Stimulated activated naive CD8-positive, alpha-beta T cell treated with anti-CD3 and anti-CD28 coated beads, Interleukin-15, amount 100 ng/mL, for 72 hours (primary cell): ENCODE results near the gene HEXIM2.
A peak's percentile ranks its signal among the peaks of the same experiment; 100 is the strongest.

Experiments
- ATAC-seq: fragments of 150-1000 bp; cut with Tn5 transposase; 2 replicates; pipeline ENCODE4 v1.10.0; 2021; ENCODE audit warnings: mild to moderate bottlenecking, moderate library complexity
- DNase-seq, 2 donors: peaks; one replicate each; pipeline ENCODE4 v3.0.0; 2021 to 2022
- H3K27ac Mint-ChIP-seq, 2 donors: one replicate each; pipeline ENCODE4 v1.8.0; 2022; ENCODE audit warnings: mild to moderate bottlenecking in 2 of 2, mixed read lengths in 2 of 2, moderate library complexity in 2 of 2
- H3K27me3 Mint-ChIP-seq: one replicate; pipeline ENCODE4 v1.8.0; 2022; ENCODE audit warnings: mixed read lengths
- H3K4me1 Mint-ChIP-seq: one replicate; pipeline ENCODE4 v1.8.0; 2022; ENCODE audit warnings: mild to moderate bottlenecking, mixed read lengths
- H3K4me3 Mint-ChIP-seq, 2 donors: one replicate each; pipeline ENCODE4 v1.8.0; 2022; ENCODE audit warnings: mild to moderate bottlenecking in 2 of 2, mixed read lengths in 2 of 2, moderate library complexity in 1 of 2
- H3K9me3 Mint-ChIP-seq, 2 donors: one replicate each; pipeline ENCODE4 v1.8.0; 2022; ENCODE audit warnings: mixed read lengths in 2 of 2

The HEXIM2 gene

DNA sequence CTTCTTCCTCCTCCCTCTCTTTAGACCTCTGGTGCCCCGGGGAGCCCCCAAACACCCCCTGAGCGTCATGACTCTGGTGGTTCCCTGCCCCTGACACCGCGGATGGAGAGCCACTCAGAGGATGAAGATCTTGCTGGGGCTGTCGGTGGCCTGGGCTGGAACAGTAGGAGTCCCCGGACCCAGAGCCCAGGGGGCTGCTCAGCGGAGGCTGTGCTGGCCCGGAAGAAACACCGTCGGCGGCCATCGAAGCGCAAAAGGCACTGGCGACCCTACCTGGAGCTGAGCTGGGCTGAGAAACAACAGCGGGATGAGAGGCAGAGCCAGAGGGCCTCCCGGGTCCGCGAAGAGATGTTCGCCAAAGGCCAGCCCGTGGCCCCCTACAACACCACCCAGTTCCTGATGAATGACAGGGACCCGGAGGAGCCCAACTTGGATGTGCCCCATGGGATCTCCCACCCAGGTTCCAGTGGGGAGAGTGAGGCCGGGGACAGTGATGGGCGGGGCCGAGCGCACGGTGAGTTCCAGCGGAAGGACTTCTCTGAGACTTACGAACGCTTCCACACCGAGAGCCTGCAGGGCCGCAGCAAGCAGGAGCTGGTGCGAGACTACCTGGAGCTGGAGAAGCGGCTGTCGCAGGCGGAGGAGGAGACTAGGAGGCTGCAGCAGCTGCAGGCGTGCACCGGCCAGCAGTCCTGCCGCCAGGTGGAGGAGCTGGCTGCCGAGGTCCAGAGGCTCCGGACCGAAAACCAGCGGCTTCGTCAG lies 7.5 kb downstream of the HEXIM2 start:
- no peak for DNase-seq
- Mint-ChIP-seq H3K4me1 (peaks cover 47% of the 10 kb centered on the region), H3K4me3 (no peak overlapping the region), H3K9me3 (no peaks in the 10 kb centered on the region), H3K27ac (no peak overlapping the region), H3K27me3 (no peaks in the 10 kb centered on the region)
- no peak for ATAC-seq

- H3K27ac Mint-ChIP-seq, result peak overlapping the region; percentile 60 to 93
- DNase-seq (no peak), ATAC-seq (no peak)
- H3K4me1 Mint-ChIP-seq, result peaks cover 38% of the 10 kb centered on the region
- H3K4me3 Mint-ChIP-seq, result peak overlapping the region; percentile 47 to 72
- H3K9me3 Mint-ChIP-seq, result no peaks in the 10 kb centered on the region
- H3K27me3 Mint-ChIP-seq, result no peaks in the 10 kb centered on the region
These were observed 8.7 kb downstream of the HEXIM2 start for GRCh38 chr17:45170280-45170930.

- no peak for DNase-seq
- H3K27ac Mint-ChIP-seq, result peak overlapping the region; percentile 82 to 93
- H3K4me3 Mint-ChIP-seq, result peak overlapping the region; percentile 47 to 72
These were observed 9.3 kb downstream of the HEXIM2 start for GRCh38 chr17:45170931-45171337.

DNA sequence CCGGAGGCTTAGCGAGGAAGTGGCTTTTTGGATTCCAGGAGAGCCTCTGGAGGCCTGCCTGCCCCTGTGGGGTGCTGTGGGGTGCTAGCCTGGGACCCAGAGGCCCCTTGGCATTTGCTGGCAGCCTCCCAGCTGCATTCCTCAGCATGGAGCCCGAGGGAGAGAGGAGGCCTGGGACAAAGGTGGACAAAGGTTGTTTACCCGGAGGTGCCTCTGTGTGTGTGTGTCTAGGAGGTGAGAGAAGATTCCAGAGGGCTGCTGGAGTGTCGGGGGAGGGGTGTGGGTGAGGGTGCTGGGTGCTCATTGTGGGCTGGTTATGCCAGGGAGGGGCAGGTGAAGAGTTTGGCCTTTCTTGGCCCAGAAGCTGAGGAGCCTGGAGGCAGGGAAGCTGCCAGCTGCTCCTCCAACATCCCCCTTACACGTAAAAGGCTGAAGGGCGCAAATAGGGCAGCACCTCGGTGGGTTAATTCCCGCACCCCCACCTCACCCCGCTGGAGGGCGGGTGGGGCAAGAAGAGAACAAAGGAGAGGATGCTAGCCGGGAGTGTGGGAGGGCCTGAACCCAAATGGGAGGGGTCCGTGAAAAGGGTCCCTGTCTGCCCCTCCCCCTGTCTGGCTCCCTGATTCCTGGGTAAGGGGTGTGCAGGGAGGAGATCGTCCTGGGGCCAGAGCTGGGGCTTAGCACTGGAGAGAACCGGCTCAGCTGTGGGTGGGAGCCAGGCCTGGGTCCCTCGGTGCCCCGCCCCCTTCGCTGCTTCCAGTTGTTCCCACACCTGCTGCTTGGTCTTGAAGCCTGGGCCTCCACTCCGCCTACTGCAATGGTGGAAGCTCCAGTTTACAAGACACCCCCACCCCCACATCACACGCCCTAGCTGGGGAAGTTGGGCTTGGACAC lies 9.9 kb downstream of the HEXIM2 start:
- H3K4me1 Mint-ChIP-seq, result peaks cover 43% of the 10 kb centered on the region
- H3K9me3 Mint-ChIP-seq, result no peaks in the 10 kb centered on the region
- H3K27ac Mint-ChIP-seq, result peak overlapping the region; percentile 93 to 94
- peak overlapping the region; percentile 84 to 88 for H3K4me3 Mint-ChIP-seq
- no peaks in the 10 kb centered on the region for H3K27me3 Mint-ChIP-seq
- ATAC-seq (no peak), DNase-seq (no peak)

More at GRCh38 chr17:45170931-45171337, 9.3 kb downstream of the HEXIM2 start:
- H3K27me3 Mint-ChIP-seq, result no peaks in the 10 kb centered on the region
- H3K9me3 Mint-ChIP-seq, result no peaks in the 10 kb centered on the region
- H3K4me1 Mint-ChIP-seq, result peaks cover 42% of the 10 kb centered on the region
- no peak for ATAC-seq

DNA sequence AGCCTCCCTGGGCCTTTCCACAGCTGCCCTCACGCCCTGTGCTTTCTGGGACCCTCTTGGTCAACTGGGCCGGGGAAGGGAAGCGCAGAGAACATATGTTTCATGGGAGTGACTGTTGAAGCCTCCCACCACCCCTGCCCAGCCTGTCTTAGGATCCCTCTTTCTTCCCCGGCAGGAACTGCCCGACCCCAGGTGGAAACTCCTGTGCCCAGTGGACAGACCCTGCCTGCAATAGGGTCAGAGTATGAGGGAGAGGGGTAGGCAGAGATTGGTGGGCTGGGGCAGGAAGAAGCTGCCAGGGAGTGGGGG lies 10.5 kb downstream of the HEXIM2 start:
- no peaks in the 10 kb centered on the region for H3K27me3 Mint-ChIP-seq
- ATAC-seq (no peak), DNase-seq (no peak)
- H3K4me3 Mint-ChIP-seq, result peak overlapping the region; percentile 84 to 88
- H3K4me1 Mint-ChIP-seq, result peaks cover 43% of the 10 kb centered on the region
- H3K9me3 Mint-ChIP-seq, result no peaks in the 10 kb centered on the region
- H3K27ac Mint-ChIP-seq, result peak overlapping the region; percentile 93 to 94

DNA sequence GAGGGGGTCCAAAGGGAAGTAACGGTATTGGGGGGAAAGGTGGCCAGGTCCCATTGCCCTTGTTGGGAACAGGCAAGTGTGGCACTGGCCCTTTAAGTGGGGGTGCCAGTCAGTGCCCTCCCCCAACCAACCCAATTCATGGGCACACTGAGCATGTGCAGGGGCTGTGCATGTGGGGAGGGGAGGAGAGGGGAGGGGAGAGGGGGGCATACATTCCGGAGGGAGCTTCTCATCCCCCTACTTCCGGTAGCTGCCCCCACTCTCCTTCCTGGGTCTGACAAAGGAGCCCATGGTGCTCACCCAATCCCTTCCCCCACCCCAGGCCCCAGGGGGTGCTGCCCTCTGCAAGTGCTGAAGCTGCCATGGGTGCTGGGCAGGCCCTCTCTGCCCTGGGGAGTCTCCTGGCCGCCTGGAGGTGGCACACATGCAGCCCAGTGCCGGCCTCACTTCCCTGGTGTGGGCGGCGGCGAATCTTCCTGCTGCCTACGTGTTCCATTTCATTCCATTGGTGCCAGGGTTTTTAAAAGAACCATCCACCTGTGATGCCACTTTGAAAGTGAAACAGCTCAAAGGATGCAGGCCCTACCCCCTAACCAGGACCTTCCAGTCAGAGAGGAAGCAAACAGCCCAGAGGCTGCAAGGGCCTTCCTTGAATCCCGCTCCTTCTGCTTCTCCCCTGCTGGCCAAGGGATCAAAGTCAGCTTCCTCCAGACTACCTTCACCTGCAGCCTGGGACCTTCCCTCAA lies 11.0 kb downstream of the HEXIM2 start:
- H3K4me1 Mint-ChIP-seq, result peaks cover 43% of the 10 kb centered on the region
- H3K27ac Mint-ChIP-seq, result peak overlapping the region; percentile 93 to 94
- peak; percentile 88 for ATAC-seq
- H3K9me3 Mint-ChIP-seq, result no peaks in the 10 kb centered on the region
- peak; percentile 54 to 74 for DNase-seq
- H3K4me3 Mint-ChIP-seq, result peak overlapping the region; percentile 84 to 88
- H3K27me3 Mint-ChIP-seq, result no peaks in the 10 kb centered on the region

GRCh38 chr17:45175759-45176115 lies 14.1 kb downstream of the HEXIM2 start:
- ATAC-seq, result no peak
- no peak overlapping the region for H3K4me3 Mint-ChIP-seq
- no peaks in the 10 kb centered on the region for H3K27me3 Mint-ChIP-seq
- DNase-seq, result no peak
- H3K27ac Mint-ChIP-seq, result no peak overlapping the region
- no peaks in the 10 kb centered on the region for H3K9me3 Mint-ChIP-seq
- peaks cover 35% of the 10 kb centered on the region for H3K4me1 Mint-ChIP-seq

GRCh38 chr17:45177563-45177962 lies 15.9 kb downstream of the HEXIM2 start:
- Mint-ChIP-seq H3K27ac (no peak overlapping the region), H3K27me3 (no peaks in the 10 kb centered on the region), H3K4me3 (no peak overlapping the region), H3K9me3 (no peaks in the 10 kb centered on the region), H3K4me1 (peaks cover 16% of the 10 kb centered on the region)
- DNase-seq, result no peak
- no peak for ATAC-seq

- ATAC-seq (no peak), DNase-seq (no peak)
- H3K27me3 Mint-ChIP-seq, result no peaks in the 10 kb centered on the region
- no peaks in the 10 kb centered on the region for H3K4me1 Mint-ChIP-seq
- no peaks in the 10 kb centered on the region for H3K9me3 Mint-ChIP-seq
- H3K27ac Mint-ChIP-seq, result no peak overlapping the region
- H3K4me3 Mint-ChIP-seq, result no peak overlapping the region
These were observed 22.5 kb downstream of the HEXIM2 start for GRCh38 chr17:45184144-45184543.

- no peaks in the 10 kb centered on the region for H3K9me3 Mint-ChIP-seq
- no peak overlapping the region for H3K27ac Mint-ChIP-seq
- ATAC-seq, result no peak
- H3K4me3 Mint-ChIP-seq, result no peak overlapping the region
- no peaks in the 10 kb centered on the region for H3K4me1 Mint-ChIP-seq
- no peaks in the 10 kb centered on the region for H3K27me3 Mint-ChIP-seq
- no peak for DNase-seq
These were observed 25.2 kb downstream of the HEXIM2 start for GRCh38 chr17:45186801-45187354.

DNA sequence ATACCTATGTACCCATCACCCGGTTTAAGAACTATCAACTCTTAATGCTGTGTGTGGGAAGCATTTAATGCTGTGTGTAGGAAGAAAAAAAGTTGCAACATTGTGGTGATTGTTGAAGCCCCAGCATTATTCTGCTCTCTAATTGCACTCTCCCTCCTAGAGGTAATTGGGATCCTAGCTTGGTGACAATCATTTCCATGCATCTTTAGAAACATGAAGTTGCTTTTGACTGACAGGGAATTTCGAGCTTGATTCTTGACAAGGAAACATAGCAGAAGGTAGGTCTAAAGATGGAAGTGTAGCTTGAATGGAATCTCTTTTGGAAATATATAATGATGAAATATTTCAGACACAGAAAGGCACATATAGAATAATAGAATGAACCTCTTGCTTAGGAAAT lies 27.3 kb downstream of the HEXIM2 start:
- Mint-ChIP-seq H3K4me3 (no peak overlapping the region), H3K27ac (no peak overlapping the region), H3K9me3 (no peaks in the 10 kb centered on the region), H3K4me1 (no peaks in the 10 kb centered on the region), H3K27me3 (no peaks in the 10 kb centered on the region)
- no peak for ATAC-seq
- DNase-seq, result no peak

- Mint-ChIP-seq H3K27me3 (no peaks in the 10 kb centered on the region), H3K4me1 (no peaks in the 10 kb centered on the region), H3K27ac (no peak overlapping the region), H3K4me3 (no peak overlapping the region), H3K9me3 (no peaks in the 10 kb centered on the region)
- DNase-seq (no peak), ATAC-seq (no peak)
These were observed 29.0 kb downstream of the HEXIM2 start for GRCh38 chr17:45190503-45191255.

- Mint-ChIP-seq H3K27ac (no peak overlapping the region), H3K9me3 (no peaks in the 10 kb centered on the region), H3K4me3 (no peak overlapping the region), H3K27me3 (no peaks in the 10 kb centered on the region), H3K4me1 (peaks cover 13% of the 10 kb centered on the region)
- DNase-seq (no peak), ATAC-seq (no peak)
These were observed 33.7 kb downstream of the HEXIM2 start for GRCh38 chr17:45195424-45195823.

DNA sequence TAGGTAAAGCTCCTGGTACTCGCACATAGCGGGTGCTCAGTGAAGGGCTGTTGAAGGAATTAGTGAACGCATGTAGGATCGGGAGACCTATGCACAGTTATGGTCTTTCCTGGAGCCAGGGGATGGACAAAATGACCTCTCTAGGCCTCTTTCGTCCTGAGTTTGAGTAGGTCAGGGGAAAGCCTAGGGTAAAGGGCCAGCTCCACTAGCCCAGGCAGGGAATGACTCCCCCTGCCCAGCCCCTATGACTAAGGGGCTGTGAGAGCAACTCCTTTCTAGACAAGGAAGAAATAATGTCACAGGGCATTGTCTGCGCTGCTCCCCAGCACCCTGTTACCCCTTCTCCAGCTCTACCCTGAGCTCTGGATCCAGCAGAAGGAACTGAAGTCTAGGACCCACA lies 35.4 kb downstream of the HEXIM2 start:
- Mint-ChIP-seq H3K4me1 (peaks cover 13% of the 10 kb centered on the region), H3K4me3 (no peak overlapping the region), H3K27me3 (no peaks in the 10 kb centered on the region), H3K27ac (no peak overlapping the region), H3K9me3 (no peaks in the 10 kb centered on the region)
- no peak for ATAC-seq
- DNase-seq, result no peak
